Measurements from ENCODE around the gene LDLRAD4. TPM values are rescaled to one million over a fixed set of nuclear protein-coding genes. Genes with fewer than 3 reads are reported as not detected.

Gene LDLRAD4
- polyA plus RNA-seq, 1 experiment, result not detected

DNA sequence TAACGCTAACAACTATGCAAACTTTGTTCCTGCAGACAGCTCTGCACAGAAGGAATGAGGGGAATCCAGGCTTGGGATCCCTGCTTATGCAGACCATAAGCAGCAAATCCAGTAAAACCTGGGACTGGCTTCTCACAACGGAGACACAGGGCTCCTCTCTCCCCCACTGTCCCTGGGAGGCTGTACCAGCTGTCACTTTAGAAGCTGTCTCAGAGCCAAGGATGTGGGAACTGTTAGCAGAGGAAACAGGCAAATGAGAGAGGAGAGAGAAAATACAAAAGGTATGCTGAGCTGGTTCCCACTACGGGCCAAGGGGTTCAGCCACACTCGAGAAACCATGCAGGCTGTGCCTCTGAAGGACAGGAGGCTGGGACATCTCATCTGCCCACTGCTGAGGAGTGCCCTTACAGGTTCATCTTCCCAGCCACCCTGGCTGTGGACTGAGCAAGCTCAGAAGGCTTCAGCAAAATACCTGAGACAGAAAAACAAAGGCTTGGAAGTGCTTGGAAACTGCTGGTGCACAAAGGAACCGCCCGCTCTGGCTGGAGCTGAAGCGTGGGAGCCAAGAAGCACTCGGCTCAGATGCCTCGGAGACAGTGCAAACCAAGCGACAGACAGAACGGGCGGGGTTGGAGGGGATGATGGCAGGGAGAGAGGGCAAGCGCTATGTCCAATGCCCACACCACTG lies 435.3 kb downstream of the LDLRAD4 start:
- no peak for DNase-seq (ENCODE audit: low read depth, low spot score)
- Histone ChIP-seq H3K27ac (ENCODE audit: low read depth, low read length) (no peak overlapping the region), H3K9me3 (ENCODE audit: control insufficient read depth, insufficient read depth, low read length) (no peaks in the 10 kb centered on the region; the same call in 1 of the 2 replicates), H3K4me3 (ENCODE audit: low read depth, low read length) (no peak overlapping the region), H3K27me3 (ENCODE audit: control insufficient read depth, insufficient read depth, low read length) (peaks cover 9% of the 10 kb centered on the region)
- CTCF ChIA-PET, result no interaction called here
- no peak for TF ChIP-seq CTCF (IDR thresholded peaks at IDR 0.05; ENCODE audit: low read depth, low read length)
- POLR2A ChIA-PET, result no interaction called here

- ChIA-PET CTCF (no interaction called here), POLR2A (no interaction called here)
- Histone ChIP-seq H3K27ac (ENCODE audit: low read depth, low read length) (no peak overlapping the region), H3K27me3 (ENCODE audit: control insufficient read depth, insufficient read depth, low read length) (peaks cover 2% of the 10 kb centered on the region), H3K4me3 (ENCODE audit: low read depth, low read length) (no peak overlapping the region), H3K9me3 (ENCODE audit: control insufficient read depth, insufficient read depth, low read length) (no peaks in the 10 kb centered on the region; the same call in 1 of the 2 replicates)
- TF ChIP-seq CTCF (IDR thresholded peaks at IDR 0.05; ENCODE audit: low read depth, low read length), result no peak
- DNase-seq (ENCODE audit: low read depth, low spot score), result no peak
Measured at GRCh38 chr18:13657974-13658373, 439.4 kb downstream of the LDLRAD4 start.

DNA sequence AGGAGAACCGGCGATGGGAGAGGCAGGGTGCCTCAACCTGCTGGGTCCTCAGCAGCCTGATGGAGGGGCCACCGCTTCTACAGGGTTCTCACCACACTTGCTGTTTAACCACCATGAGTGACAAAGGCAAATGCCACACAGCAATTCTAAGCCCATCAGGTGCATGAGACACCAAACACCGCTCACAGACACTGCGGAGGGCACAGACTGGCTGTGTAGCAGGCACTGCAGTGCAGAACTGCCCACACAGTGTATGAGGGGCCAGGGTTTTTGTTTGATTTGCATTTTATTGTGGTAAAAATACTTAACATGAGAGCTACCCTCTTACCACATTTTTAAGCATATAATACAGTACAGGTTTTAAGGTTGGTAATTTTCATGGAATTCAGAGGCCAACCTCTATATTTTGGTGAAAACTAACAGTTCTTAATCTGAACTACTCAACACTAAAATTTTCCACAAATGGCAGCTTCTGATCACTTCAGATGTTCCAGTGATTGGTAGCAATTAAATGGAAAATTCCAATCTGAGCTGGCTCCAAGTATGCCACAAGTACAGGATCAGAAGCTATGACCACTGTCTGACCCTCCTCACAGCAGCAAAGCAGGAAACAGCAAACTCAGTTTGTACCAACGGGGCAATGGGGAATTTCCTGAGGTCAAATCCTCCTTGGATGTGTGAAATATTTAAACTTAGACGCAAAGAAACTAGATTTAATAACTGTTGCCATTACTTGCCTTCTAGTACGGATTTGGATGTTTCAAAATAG lies 440.1 kb downstream of the LDLRAD4 start:
- H3K27me3 ChIP-seq (ENCODE audit: control insufficient read depth, insufficient read depth, low read length), result peaks cover 2% of the 10 kb centered on the region
- ChIA-PET POLR2A (no interaction called here), CTCF (no interaction called here)
- DNase-seq (ENCODE audit: low read depth, low spot score), result no peak
- no peaks in the 10 kb centered on the region; the same call in 1 of the 2 replicates for H3K9me3 ChIP-seq (ENCODE audit: control insufficient read depth, insufficient read depth, low read length)
- H3K27ac ChIP-seq (ENCODE audit: low read depth, low read length), result no peak overlapping the region
- H3K4me3 ChIP-seq (ENCODE audit: low read depth, low read length), result no peak overlapping the region
- TF ChIP-seq CTCF (IDR thresholded peaks at IDR 0.05; ENCODE audit: low read depth, low read length), result no peak

DNA sequence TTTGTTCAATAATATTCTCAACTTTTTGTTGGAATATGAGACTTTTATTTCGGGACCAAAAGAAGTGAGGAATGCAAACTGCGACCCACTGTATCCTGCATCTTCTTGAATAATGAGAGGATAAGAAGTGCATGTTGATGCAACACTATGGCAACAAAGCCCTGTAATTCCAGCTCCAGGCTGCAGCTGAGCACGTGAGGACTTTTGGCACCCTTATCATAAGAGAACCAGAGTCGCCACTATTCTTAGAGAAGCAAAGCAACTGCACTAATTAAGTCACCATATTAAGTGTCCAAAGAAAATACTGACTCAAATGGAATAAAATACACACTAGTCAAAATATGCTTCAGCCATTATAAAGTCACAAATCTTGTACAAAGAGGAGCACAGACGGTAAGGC lies 441.9 kb downstream of the LDLRAD4 start:
- H3K9me3 ChIP-seq (ENCODE audit: control insufficient read depth, insufficient read depth, low read length), result no peaks in the 10 kb centered on the region
- H3K27ac ChIP-seq (ENCODE audit: low read depth, low read length), result no peak overlapping the region
- H3K27me3 ChIP-seq (ENCODE audit: control insufficient read depth, insufficient read depth, low read length), result no peaks in the 10 kb centered on the region
- TF ChIP-seq CTCF (IDR thresholded peaks at IDR 0.05; ENCODE audit: low read depth, low read length), result no peak
- POLR2A ChIA-PET, result no interaction called here
- CTCF ChIA-PET, result no interaction called here
- H3K4me3 ChIP-seq (ENCODE audit: low read depth, low read length), result no peak overlapping the region
- DNase-seq (ENCODE audit: low read depth, low spot score), result no peak

GRCh38 chr18:13661051-13661778 lies 442.7 kb downstream of the LDLRAD4 start:
- no peak overlapping the region for H3K27ac ChIP-seq (ENCODE audit: low read depth, low read length)
- H3K4me3 ChIP-seq (ENCODE audit: low read depth, low read length), result no peak overlapping the region
- no peak for TF ChIP-seq CTCF (IDR thresholded peaks at IDR 0.05; ENCODE audit: low read depth, low read length)
- H3K9me3 ChIP-seq (ENCODE audit: control insufficient read depth, insufficient read depth, low read length), result no peaks in the 10 kb centered on the region
- ChIA-PET POLR2A (no interaction called here), CTCF (no interaction called here)
- no peaks in the 10 kb centered on the region for H3K27me3 ChIP-seq (ENCODE audit: control insufficient read depth, insufficient read depth, low read length)
- no peak for DNase-seq (ENCODE audit: low read depth, low spot score)
